Measurements from ENCODE around the gene CFAP221.

The CFAP221 gene

GRCh38 chr2:119583291-119583690 lies 39.0 kb downstream of the CFAP221 start:
- H3K4me3 ChIP-seq (ENCODE audit: low read depth, low read length), result no peak overlapping the region
- TF ChIP-seq CTCF (conservative IDR thresholded peaks at IDR 0.05; ENCODE audit: low read depth, low read length), result no peak
- DNase-seq (ENCODE audit: low read depth), result no peak

- H3K4me3 ChIP-seq (ENCODE audit: low read depth, low read length), result no peak overlapping the region
- TF ChIP-seq CTCF (conservative IDR thresholded peaks at IDR 0.05; ENCODE audit: low read depth, low read length), result no peak
- DNase-seq (ENCODE audit: low read depth), result no peak
Observed at GRCh38 chr2:119584469-119584868, 40.2 kb downstream of the CFAP221 start.

- no peak for DNase-seq (ENCODE audit: low read depth)
- no peak overlapping the region for H3K4me3 ChIP-seq (ENCODE audit: low read depth, low read length)
- TF ChIP-seq CTCF (conservative IDR thresholded peaks at IDR 0.05; ENCODE audit: low read depth, low read length), result no peak
Observed at GRCh38 chr2:119586085-119586484, 41.8 kb downstream of the CFAP221 start.

- TF ChIP-seq CTCF (conservative IDR thresholded peaks at IDR 0.05; ENCODE audit: low read depth, low read length), result no peak
- DNase-seq (ENCODE audit: low read depth), result no peak
- no peak overlapping the region for H3K4me3 ChIP-seq (ENCODE audit: low read depth, low read length)
Observed at GRCh38 chr2:119590873-119591272, 46.6 kb downstream of the CFAP221 start.

GRCh38 chr2:119591523-119591922 lies 47.3 kb downstream of the CFAP221 start:
- TF ChIP-seq CTCF (conservative IDR thresholded peaks at IDR 0.05; ENCODE audit: low read depth, low read length), result no peak
- no peak for DNase-seq (ENCODE audit: low read depth)
- no peak overlapping the region for H3K4me3 ChIP-seq (ENCODE audit: low read depth, low read length)

GRCh38 chr2:119592436-119592835 lies 48.2 kb downstream of the CFAP221 start:
- no peak overlapping the region for H3K4me3 ChIP-seq (ENCODE audit: low read depth, low read length)
- DNase-seq (ENCODE audit: low read depth), result no peak
- no peak for TF ChIP-seq CTCF (conservative IDR thresholded peaks at IDR 0.05; ENCODE audit: low read depth, low read length)

- DNase-seq (ENCODE audit: low read depth), result no peak
- H3K4me3 ChIP-seq (ENCODE audit: low read depth, low read length), result no peak overlapping the region
- TF ChIP-seq CTCF (conservative IDR thresholded peaks at IDR 0.05; ENCODE audit: low read depth, low read length), result no peak
Observed at GRCh38 chr2:119596638-119597037, 52.4 kb downstream of the CFAP221 start.
